GM13977 (cell line): Measurements from ENCODE around the gene SAMMSON.

Source experiments
- DNase-seq: peaks from one replicate; pipeline ENCODE4 v3.0.0; 2012; ENCODE audit warnings: low spot score
- CTCF ChIP-seq: IDR thresholded peaks from 2 replicates; pipeline ENCODE4 v1.5.1; 2012; ENCODE audit warnings: mild to moderate bottlenecking, control low read depth; ENCODE audit not compliant: insufficient read depth; ENCODE audit errors: extremely low read depth, missing control alignments
- in situ Hi-C: fragments of 300-500 bp; cut with MboI; formaldehyde crosslinking; loops from one replicate; pipeline ENCODE4 v1.12.0; 2022; ENCODE audit warnings: low sequenced_read_pairs, low pct_unique_long_range_greater_than_20kb, mixed read lengths, inconsistent platforms; ENCODE audit not compliant: unreplicated experiment

SAMMSON gene

GRCh38 chr3:70003119-70003518 is 3.6 kb downstream of the SAMMSON start:
- in situ Hi-C loops: no loop called here
- no peak for TF ChIP-seq CTCF
- no peak for DNase-seq

- TF ChIP-seq CTCF: no peak
- DNase-seq: no peak
- in situ Hi-C loops: no loop called here
Measured at GRCh38 chr3:70006089-70006488, 6.6 kb downstream of the SAMMSON start.

GRCh38 chr3:70010346-70010745 is 10.8 kb downstream of the SAMMSON start:
- in situ Hi-C loops: no loop called here
- DNase-seq: no peak
- TF ChIP-seq CTCF: no peak

- no peak for TF ChIP-seq CTCF
- no peak for DNase-seq
- in situ Hi-C loops: no loop called here
Measured at GRCh38 chr3:70011582-70011981, 12.0 kb downstream of the SAMMSON start.

- in situ Hi-C loops: no loop called here
- no peak for TF ChIP-seq CTCF
- no peak for DNase-seq
Measured at GRCh38 chr3:70020906-70021660, 21.6 kb downstream of the SAMMSON start.

- in situ Hi-C loops: no loop called here
- TF ChIP-seq CTCF: no peak
- DNase-seq: no peak
Measured at GRCh38 chr3:70028361-70028760, 28.8 kb downstream of the SAMMSON start.

- no peak for DNase-seq
Measured at GRCh38 chr3:70038693-70039092, 39.2 kb downstream of the SAMMSON start.

More at GRCh38 chr3:70038693-70039092, 39.2 kb downstream of the SAMMSON start:
- in situ Hi-C loops: no loop called here
- TF ChIP-seq CTCF: no peak
